GM12891 (cell line): ENCODE data around the gene NOL7.

Experiments
- DNase-seq: peaks from one replicate; pipeline ENCODE4 v3.0.0; 2011; ENCODE audit warnings: low spot score; ENCODE audit not compliant: insufficient read length
- FAIRE-seq: peaks from 2 replicates; lab custom pipeline; 2011; peaks lifted over from hg19 to GRCh38; lab: Jason Lieb, UNC
- PAX5 ChIP-seq: IDR thresholded peaks from 2 replicates; pipeline ENCODE4 v1.6.1; 2011; ENCODE audit warnings: low read length, moderate library complexity, mild to moderate bottlenecking; ENCODE audit not compliant: insufficient read depth, severe bottlenecking
- POLR2A ChIP-seq: IDR thresholded peaks from 2 replicates; pipeline ENCODE4 v1.6.1; 2011; ENCODE audit warnings: low read depth, low read length, control low read depth
- POLR2AphosphoS5 ChIP-seq: IDR thresholded peaks from 2 replicates; pipeline ENCODE4 v1.6.1; 2011; ENCODE audit warnings: low read depth, low read length, control low read depth
- POU2F2 ChIP-seq: IDR thresholded peaks from 2 replicates; pipeline ENCODE4 v1.6.1; 2011; ENCODE audit warnings: low read depth, mild to moderate bottlenecking, control low read depth, low read length, moderate library complexity
- SPI1 ChIP-seq: IDR thresholded peaks from 2 replicates; pipeline ENCODE4 v1.6.1; 2011; ENCODE audit warnings: low read depth, low read length, control low read depth
- TAF1 ChIP-seq: IDR thresholded peaks from 2 replicates; pipeline ENCODE4 v1.6.1; 2011; ENCODE audit warnings: low read depth, low read length, control low read depth

NOL7 gene

GRCh38 chr6:13615792-13616120, 621 bp downstream of the NOL7 start:
- TF ChIP-seq PAX5 (no peak), TAF1 (no peak), POLR2AphosphoS5 (no peak), SPI1 (no peak), POU2F2 (no peak; the same call in 1 of the 2 replicates), POLR2A (no peak)

GRCh38 chr6:13617066-13617465, 1.9 kb downstream of the NOL7 start:
- DNase-seq (no peak), FAIRE-seq (no peak)
- TF ChIP-seq POLR2AphosphoS5 (no peak), SPI1 (peak; percentile 82)

More at GRCh38 chr6:13615792-13616120, 621 bp downstream of the NOL7 start:
- DNase-seq (no peak), FAIRE-seq (peak; percentile 43)

GRCh38 chr6:13624871-13625288, 9.7 kb downstream of the NOL7 start:
- FAIRE-seq (peak; percentile 58), DNase-seq (no peak)
- TF ChIP-seq PAX5 (no peak), SPI1 (no peak), TAF1 (no peak), POLR2AphosphoS5 (no peak), POLR2A (no peak), POU2F2 (no peak)

- no peak for FAIRE-seq
- TF ChIP-seq TAF1 (no peak), POU2F2 (no peak), SPI1 (no peak), PAX5 (no peak), POLR2AphosphoS5 (no peak), POLR2A (no peak)
- DNase-seq = no peak
Measured at GRCh38 chr6:13629459-13630116, 14.5 kb downstream of the NOL7 start.

- TF ChIP-seq POU2F2 (no peak), POLR2A (no peak), SPI1 (no peak), POLR2AphosphoS5 (no peak), PAX5 (no peak), TAF1 (no peak)
- DNase-seq (no peak), FAIRE-seq (no peak)
Measured at GRCh38 chr6:13630499-13630898, 15.4 kb downstream of the NOL7 start.

- TF ChIP-seq SPI1 (no peak), POLR2AphosphoS5 (no peak), POLR2A (no peak), PAX5 (no peak), POU2F2 (no peak), TAF1 (no peak)
- DNase-seq (no peak), FAIRE-seq (no peak)
Measured at GRCh38 chr6:13633343-13633742, 18.2 kb downstream of the NOL7 start.

- no peak for DNase-seq
- TF ChIP-seq SPI1 (no peak), POLR2A (no peak), POU2F2 (no peak), TAF1 (no peak), POLR2AphosphoS5 (no peak), PAX5 (no peak)
- peak; percentile 31 for FAIRE-seq
Measured at GRCh38 chr6:13635948-13636658, 21.0 kb downstream of the NOL7 start.

- DNase-seq (no peak), FAIRE-seq (no peak)
- TF ChIP-seq PAX5 = no peak
- no peak for TF ChIP-seq POU2F2
Measured at GRCh38 chr6:13638014-13638413, 22.9 kb downstream of the NOL7 start.

GRCh38 chr6:13638626-13639025, 23.5 kb downstream of the NOL7 start:
- DNase-seq = no peak
- no peak for FAIRE-seq
- TF ChIP-seq POU2F2 = no peak
- no peak for TF ChIP-seq SPI1
- no peak for TF ChIP-seq POLR2AphosphoS5
- no peak for TF ChIP-seq PAX5
- no peak for TF ChIP-seq TAF1
- no peak for TF ChIP-seq POLR2A
